BJ (cell line): Measurements from ENCODE around the gene CCR5. TPM values are rescaled to one million over a fixed set of nuclear protein-coding genes. Genes with fewer than 3 reads are reported as not detected.

Source experiments
- CTCF ChIA-PET: fragments of 350-600 bp; formaldehyde crosslinking; extraction: SDS; loops from one replicate; lab custom pipeline; 2021; ENCODE audit warnings: antibody characterized with exemption, inconsistent platforms; lab: Yijun Ruan, JAX
- POLR2A ChIA-PET: fragments of 300-600 bp; sonication (Branson Sonifier 250); formaldehyde crosslinking; extraction: SDS; loops from one replicate; lab custom pipeline; 2021; ENCODE audit warnings: antibody characterized with exemption; lab: Charles Lee
- DNase-seq: peaks from one replicate; pipeline ENCODE4 v3.0.0-alpha.2; 2011; ENCODE audit warnings: low read depth
- H3K27me3 ChIP-seq: 2 replicates; pipeline ENCODE4 v1.6.0; 2011; ENCODE audit warnings: low read length; ENCODE audit not compliant: control insufficient read depth, insufficient read depth
- H3K36me3 ChIP-seq: 2 replicates; pipeline ENCODE4 v1.5.1; 2011; ENCODE audit warnings: low read length; ENCODE audit not compliant: control insufficient read depth, insufficient read depth
- H3K4me3 ChIP-seq: 2 replicates; pipeline ENCODE4 v1.5.1; 2011; ENCODE audit warnings: low read depth, mild to moderate bottlenecking, control low read depth, low read length
- polyA plus RNA-seq: library from polyadenylated mRNA; depleted of rRNA; stranded (reverse); fragments of >200 nt; gene quantifications from 2 replicates; pipeline ENCODE4 v1.2.3, GENCODE V29; 2011
- TF ChIP-seq, protein P1 (sequence below): IDR thresholded peaks from 2 replicates; pipeline ENCODE4 v1.5.1; 2011; ENCODE audit warnings: low read depth, mild to moderate bottlenecking, control low read depth, inconsistent platforms, low read length, moderate library complexity; ENCODE audit not compliant: insufficient read depth

CCR5 gene
- polyA plus RNA-seq, 1 experiment, result not detected

DNA sequence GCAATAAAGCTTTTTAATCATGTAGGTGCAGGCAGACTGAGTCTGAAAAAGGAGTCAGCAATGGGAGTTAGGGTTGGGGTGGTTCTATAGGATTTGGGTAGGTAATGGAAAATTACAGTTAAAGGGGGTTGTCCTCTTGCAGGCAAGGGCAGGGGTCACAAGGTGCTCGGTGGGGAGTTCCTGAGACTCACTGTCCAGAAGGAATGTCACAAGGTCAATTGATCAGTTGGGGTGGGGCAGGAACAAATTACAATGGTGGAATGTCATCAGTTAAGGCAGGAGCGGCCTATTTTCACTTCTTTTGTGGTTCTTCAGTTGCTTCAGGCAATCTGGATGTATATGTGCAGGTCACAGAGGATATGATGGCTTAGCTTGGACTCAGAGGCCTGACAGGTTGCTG lies 22.3 kb downstream of the CCR5 start:
- POLR2A ChIA-PET, result no interaction called here
- Histone ChIP-seq H3K36me3 (no peaks in the 10 kb centered on the region), H3K4me3 (no peak overlapping the region), H3K27me3 (peaks cover 2% of the 10 kb centered on the region)
- CTCF ChIA-PET, result no interaction called here
- TF ChIP-seq, protein P1, sequence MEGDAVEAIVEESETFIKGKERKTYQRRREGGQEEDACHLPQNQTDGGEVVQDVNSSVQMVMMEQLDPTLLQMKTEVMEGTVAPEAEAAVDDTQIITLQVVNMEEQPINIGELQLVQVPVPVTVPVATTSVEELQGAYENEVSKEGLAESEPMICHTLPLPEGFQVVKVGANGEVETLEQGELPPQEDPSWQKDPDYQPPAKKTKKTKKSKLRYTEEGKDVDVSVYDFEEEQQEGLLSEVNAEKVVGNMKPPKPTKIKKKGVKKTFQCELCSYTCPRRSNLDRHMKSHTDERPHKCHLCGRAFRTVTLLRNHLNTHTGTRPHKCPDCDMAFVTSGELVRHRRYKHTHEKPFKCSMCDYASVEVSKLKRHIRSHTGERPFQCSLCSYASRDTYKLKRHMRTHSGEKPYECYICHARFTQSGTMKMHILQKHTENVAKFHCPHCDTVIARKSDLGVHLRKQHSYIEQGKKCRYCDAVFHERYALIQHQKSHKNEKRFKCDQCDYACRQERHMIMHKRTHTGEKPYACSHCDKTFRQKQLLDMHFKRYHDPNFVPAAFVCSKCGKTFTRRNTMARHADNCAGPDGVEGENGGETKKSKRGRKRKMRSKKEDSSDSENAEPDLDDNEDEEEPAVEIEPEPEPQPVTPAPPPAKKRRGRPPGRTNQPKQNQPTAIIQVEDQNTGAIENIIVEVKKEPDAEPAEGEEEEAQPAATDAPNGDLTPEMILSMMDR, result no peak
- no peak for DNase-seq

DNA sequence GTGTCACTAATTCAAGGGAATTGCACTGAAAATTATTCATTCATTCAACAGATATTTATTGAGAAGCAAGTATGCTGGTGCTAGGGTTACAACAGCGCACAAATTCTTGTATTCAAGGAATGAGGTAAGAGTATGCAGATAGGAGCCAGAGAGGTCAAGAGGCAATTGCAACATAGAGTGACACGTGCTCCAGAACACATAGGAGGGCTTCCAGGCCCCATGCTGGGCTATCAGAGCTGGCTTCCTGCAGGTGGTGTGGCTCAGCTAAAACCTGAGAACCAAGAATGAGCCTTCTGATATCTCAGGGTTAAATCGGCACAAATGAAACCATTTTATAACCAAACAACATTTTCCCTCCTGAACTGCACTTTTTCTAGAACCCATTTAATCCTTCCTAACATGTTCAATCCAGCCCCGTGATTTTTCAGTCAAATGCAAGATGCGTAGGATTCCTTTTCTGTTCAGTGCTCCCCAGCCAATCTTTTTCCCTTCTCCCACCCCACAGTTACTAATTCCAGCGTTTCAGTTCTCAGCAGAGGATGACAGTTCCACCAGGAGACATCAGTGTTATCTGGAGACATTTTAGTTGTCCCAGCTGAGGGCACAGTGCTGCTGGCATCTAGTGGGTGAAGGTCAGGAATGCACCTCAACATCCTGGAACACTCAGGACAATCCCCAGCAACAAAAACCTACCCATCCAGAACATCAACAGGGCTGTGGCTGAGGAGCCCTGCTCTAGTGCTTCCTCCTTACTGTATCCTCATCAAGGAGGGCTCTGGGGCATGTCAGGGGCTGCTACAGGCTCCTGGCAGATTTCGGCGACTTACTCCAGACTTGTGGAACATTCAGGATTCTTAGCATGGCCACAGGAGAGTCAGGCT lies 23.0 kb downstream of the CCR5 start:
- ChIA-PET POLR2A (no interaction called here), CTCF (no interaction called here)

DNA sequence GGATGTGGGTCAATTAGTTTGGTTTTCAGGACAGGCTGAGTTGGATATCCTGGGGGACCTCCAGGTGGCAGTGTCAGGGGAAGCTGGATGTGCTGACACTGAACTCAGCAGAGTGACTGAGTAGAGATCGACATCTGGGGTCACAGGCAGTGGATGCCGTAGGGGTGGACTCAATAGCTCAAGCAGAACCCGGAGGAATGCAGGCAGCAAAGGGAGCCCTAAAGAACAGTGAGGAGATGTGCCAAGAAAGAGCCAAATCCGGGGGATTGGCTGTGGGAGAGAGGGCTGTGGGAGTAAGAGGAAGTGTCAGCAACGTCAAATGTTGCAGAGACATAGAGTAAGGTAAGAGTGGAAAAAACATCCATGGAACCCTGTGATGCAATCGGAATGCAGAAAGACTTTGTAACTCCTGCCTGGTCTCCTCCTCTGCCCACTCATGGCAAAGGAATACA lies 24.5 kb downstream of the CCR5 start:
- TF ChIP-seq, protein P1, result no peak
- ChIA-PET CTCF (interaction anchor here (0.8 kb wide), 1 partner anchor 14 kb away, joined by 3 read pairs; no protein-coding TSS in a partner anchor), POLR2A (no interaction called here)
- H3K36me3 ChIP-seq, result no peaks in the 10 kb centered on the region
- DNase-seq, result no peak
- no peak overlapping the region for H3K4me3 ChIP-seq
- H3K27me3 ChIP-seq, result peaks cover 2% of the 10 kb centered on the region

More for the DNA sequence above, 23.0 kb downstream of the CCR5 start:
- DNase-seq, result no peak
- TF ChIP-seq, protein P1, result no peak
- Histone ChIP-seq H3K4me3 (no peak overlapping the region), H3K27me3 (peaks cover 2% of the 10 kb centered on the region), H3K36me3 (no peaks in the 10 kb centered on the region)

DNA sequence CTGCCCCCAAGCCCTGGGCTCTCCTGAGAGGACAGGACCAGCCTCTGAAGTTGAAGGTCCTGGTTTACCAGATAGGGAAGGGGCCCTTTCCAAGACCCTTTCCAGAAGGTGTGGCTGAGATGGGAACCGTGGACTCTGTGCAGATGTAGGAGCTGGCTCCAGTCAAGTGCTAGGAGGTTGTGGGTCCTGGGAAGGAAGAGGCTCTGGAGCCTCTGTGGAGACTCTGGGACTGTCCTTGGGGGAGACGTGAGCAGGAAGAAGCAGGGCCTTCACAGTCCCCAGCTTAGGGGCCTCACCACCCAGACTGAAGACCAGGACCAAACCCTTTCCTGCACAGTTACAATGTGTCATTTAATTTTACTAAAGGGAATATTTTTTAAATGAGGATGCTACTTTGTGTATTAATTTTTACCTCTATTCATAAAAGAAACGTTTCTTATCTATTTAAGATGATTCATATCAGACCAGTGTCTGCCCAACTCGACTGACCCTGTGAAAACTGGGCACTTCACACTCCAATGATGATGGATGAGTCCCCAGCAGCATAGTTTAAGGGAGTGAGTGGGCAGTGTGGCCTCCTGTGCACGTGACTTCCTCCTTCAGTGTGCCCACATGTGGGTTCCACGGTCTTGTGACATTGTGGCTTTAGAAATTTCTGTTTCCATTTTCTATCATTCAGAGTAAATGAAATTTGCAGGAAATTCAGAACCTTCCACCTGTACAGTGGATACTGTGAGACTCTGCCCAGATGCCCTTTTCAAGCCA lies 25.2 kb downstream of the CCR5 start:
- Histone ChIP-seq H3K27me3 (peaks cover 2% of the 10 kb centered on the region), H3K4me3 (no peak overlapping the region), H3K36me3 (no peaks in the 10 kb centered on the region)
- TF ChIP-seq, protein P1, result no peak
- ChIA-PET POLR2A (no interaction called here), CTCF (interaction anchor here (0.8 kb wide), 1 partner anchor 13 kb away, joined by 3 read pairs; no protein-coding TSS in a partner anchor)
- DNase-seq, result no peak

DNA sequence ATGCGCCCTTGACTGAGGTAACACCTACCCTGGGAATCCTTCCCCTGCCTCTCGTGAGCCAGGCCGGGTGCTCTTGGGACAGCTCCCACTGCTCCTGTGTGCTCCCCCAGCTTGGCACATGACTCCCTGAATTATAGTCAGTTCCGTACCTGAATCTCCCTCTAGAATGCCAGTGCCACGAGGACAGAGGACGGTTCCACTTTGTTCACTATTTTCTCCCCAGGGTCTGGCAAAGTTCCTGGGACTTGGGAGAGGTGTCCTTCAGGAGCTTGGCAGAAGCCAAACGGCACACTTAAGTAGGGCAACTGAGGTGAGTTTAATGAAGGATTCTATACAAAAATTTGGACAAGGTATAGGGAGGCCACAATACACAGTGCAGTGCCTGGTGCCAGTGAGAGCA lies 26.4 kb downstream of the CCR5 start:
- ChIA-PET CTCF (interaction anchor here (2.2 kb wide), 1 partner anchor 19 kb away, joined by 11 read pairs; no protein-coding TSS in a partner anchor), POLR2A (no interaction called here)
- TF ChIP-seq, protein P1, result no peak
- no peaks in the 10 kb centered on the region for H3K36me3 ChIP-seq
- H3K27me3 ChIP-seq, result peaks cover 3% of the 10 kb centered on the region
- no peak for DNase-seq
- H3K4me3 ChIP-seq, result no peak overlapping the region
